Mesothelial cell of epicardium (in vitro differentiated cells): ENCODE data around the gene MAGI2. TPM values are rescaled to one million over a fixed set of nuclear protein-coding genes. Genes with fewer than 3 reads are reported as not detected.
A peak's percentile ranks its signal among the peaks of the same experiment; 100 is the strongest.

Experiments used
- DNase-seq, 2 experiments: peaks; one replicate each; pipeline ENCODE4 v3.0.0; 2021; ENCODE audit warnings: low spot score in 2 of 2; ENCODE audit not compliant: unreplicated experiment in 2 of 2
- H3K27ac Mint-ChIP-seq: 2 replicates; pipeline ENCODE4 v1.8.0; 2021; ENCODE audit warnings: mixed read lengths
- H3K27me3 Mint-ChIP-seq: 2 replicates; pipeline ENCODE4 v1.8.0; 2021; ENCODE audit warnings: low read depth, mixed read lengths
- H3K36me3 Mint-ChIP-seq: 2 replicates; pipeline ENCODE4 v1.8.0; 2021; ENCODE audit warnings: mixed read lengths
- H3K4me1 Mint-ChIP-seq: 2 replicates; pipeline ENCODE4 v1.8.0; 2021; ENCODE audit warnings: mixed read lengths
- H3K4me3 Mint-ChIP-seq: 2 replicates; pipeline ENCODE4 v1.8.0; 2021; ENCODE audit warnings: mild to moderate bottlenecking, moderate library complexity, mixed read lengths
- H3K9me3 Mint-ChIP-seq: 2 replicates; pipeline ENCODE4 v1.8.0; 2021; ENCODE audit warnings: mixed read lengths
- total RNA-seq: library from RNA; stranded (reverse); gene quantifications from 3 replicates; pipeline ENCODE4 v1.2.1, GENCODE V29; 2021
- TF ChIP-seq, protein P1 (sequence below): fragments of 200-600 bp; sonication (generic); IDR thresholded peaks from one replicate; pipeline ENCODE4 v1.5.0; 2021; ENCODE audit warnings: antibody characterized with exemption; ENCODE audit not compliant: unreplicated experiment

The MAGI2 gene
- total RNA-seq, 1 donor from 2014 or later = 38.4 TPM

DNA sequence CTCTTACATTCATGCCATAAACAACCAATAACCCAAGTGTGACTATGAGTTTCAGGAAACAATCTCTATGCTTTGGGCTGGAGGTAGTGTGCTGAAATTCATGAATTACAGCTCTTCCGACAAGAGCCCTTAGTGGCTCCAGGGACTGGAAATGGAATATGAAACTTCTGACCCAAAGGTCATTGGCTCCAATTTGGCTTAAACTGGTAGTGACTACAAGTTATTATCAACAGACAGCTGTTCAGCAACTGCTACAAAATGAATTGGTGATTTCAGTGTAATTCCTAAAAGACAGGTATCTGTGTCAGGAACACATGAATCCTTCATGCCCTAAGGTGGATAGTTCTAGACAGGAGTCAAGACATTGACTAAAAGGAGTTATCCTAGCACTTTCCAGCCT lies 909.5 kb downstream of the MAGI2 start:
- peaks cover 11% of the 10 kb centered on the region for H3K4me1 Mint-ChIP-seq
- peaks cover 6% of the 10 kb centered on the region for H3K27me3 Mint-ChIP-seq
- DNase-seq = no peak
- H3K27ac Mint-ChIP-seq = no peak overlapping the region
- no peaks in the 10 kb centered on the region for H3K9me3 Mint-ChIP-seq
- no peaks in the 10 kb centered on the region for H3K36me3 Mint-ChIP-seq
- H3K4me3 Mint-ChIP-seq = no peak overlapping the region
- TF ChIP-seq, protein P1, sequence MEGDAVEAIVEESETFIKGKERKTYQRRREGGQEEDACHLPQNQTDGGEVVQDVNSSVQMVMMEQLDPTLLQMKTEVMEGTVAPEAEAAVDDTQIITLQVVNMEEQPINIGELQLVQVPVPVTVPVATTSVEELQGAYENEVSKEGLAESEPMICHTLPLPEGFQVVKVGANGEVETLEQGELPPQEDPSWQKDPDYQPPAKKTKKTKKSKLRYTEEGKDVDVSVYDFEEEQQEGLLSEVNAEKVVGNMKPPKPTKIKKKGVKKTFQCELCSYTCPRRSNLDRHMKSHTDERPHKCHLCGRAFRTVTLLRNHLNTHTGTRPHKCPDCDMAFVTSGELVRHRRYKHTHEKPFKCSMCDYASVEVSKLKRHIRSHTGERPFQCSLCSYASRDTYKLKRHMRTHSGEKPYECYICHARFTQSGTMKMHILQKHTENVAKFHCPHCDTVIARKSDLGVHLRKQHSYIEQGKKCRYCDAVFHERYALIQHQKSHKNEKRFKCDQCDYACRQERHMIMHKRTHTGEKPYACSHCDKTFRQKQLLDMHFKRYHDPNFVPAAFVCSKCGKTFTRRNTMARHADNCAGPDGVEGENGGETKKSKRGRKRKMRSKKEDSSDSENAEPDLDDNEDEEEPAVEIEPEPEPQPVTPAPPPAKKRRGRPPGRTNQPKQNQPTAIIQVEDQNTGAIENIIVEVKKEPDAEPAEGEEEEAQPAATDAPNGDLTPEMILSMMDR = no peak

DNA sequence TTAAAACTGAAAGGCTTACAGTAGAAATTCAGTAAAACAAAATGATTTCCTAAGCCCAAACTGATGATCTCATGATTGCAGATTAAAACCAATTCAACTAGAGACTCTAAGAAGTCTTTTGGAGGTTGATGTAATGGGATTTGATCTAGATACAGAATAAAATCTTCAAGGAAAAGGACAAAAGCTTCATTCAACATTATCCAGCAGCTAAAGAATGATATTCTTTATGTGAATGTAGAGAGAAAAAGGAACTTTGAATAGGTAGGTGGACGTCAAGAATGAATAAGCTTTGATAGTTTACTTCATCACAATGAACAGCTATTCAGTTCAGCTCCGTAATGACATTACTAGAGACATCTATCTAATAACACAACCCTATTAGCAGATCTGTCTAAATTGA lies 910.5 kb downstream of the MAGI2 start:
- Mint-ChIP-seq H3K27ac (peak overlapping the region; percentile 17), H3K9me3 (peaks cover 8% of the 10 kb centered on the region), H3K36me3 (peaks cover 4% of the 10 kb centered on the region), H3K27me3 (peaks cover 12% of the 10 kb centered on the region), H3K4me1 (peaks cover 11% of the 10 kb centered on the region), H3K4me3 (no peak overlapping the region)
- TF ChIP-seq, protein P1 = no peak
- no peak for DNase-seq

DNA sequence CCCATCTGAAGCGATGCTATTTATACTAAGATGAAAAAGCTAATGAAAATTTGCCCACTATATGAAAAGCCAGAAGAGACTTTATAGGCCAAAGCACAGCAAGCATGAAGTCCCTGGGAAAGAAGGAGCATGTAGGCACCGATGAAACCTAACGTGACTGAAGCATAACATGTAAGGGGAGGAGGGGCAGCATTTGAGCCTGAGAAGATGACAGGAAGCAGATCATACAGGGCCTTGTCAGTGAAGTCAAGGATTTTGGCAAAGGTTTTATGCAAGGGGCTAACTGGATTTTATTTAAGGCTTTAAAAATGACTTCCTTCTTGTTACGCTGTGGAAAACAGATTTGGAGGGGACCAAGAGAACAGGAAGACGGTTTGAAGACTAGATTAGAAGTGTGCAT lies 910.9 kb downstream of the MAGI2 start:
- H3K27me3 Mint-ChIP-seq = peaks cover 14% of the 10 kb centered on the region
- TF ChIP-seq, protein P1 = no peak
- no peak for DNase-seq
- H3K4me3 Mint-ChIP-seq = no peak overlapping the region
- peaks cover 8% of the 10 kb centered on the region for H3K36me3 Mint-ChIP-seq
- peaks cover 11% of the 10 kb centered on the region for H3K4me1 Mint-ChIP-seq
- peak overlapping the region; percentile 17 for H3K27ac Mint-ChIP-seq
- peaks cover 13% of the 10 kb centered on the region for H3K9me3 Mint-ChIP-seq

DNA sequence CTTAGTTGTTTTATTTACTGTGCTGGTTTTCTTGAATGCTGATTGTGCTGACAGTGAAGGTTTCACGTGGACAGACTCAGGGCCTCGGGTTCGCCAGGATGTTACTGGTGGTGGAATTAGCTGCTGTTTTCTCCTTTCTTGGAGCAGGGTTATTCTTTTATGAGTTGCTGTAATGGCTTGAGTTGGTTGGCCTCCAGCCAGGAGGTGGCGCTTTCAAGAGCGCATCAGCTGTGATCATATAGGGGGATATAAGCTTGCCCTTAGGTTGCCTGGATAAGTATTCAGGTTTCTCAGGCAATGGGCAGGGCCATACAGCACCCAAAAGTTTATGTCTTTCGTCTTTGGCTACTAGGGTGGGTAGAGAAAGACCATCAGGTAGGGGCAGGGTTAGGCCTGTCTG lies 913.6 kb downstream of the MAGI2 start:
- Mint-ChIP-seq H3K4me3 (no peak overlapping the region), H3K36me3 (peaks cover 10% of the 10 kb centered on the region), H3K27ac (no peak overlapping the region), H3K9me3 (peaks cover 25% of the 10 kb centered on the region), H3K4me1 (peaks cover 20% of the 10 kb centered on the region), H3K27me3 (peaks cover 15% of the 10 kb centered on the region)
- TF ChIP-seq, protein P1 = no peak
- no peak for DNase-seq

DNA sequence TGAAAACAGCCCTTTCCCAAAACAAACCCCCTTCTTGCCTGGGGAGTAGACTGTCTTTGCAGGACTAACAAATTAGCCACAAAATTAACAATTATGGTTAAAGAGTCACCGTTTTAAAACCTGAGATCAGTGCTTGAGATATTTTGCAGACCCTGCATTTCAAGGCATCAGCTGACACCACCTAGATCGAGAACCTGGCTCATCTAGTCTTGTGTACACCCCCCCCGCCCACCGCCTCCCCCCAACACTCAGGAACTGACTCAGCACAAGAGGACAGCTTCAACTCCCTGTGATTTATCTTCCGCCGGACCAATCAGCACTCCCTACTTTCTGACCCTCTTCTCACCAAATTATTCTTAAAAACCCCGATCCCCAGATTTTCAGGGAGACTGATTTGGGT lies 917.8 kb downstream of the MAGI2 start:
- Mint-ChIP-seq H3K27ac (no peak overlapping the region), H3K36me3 (peaks cover 10% of the 10 kb centered on the region), H3K4me3 (no peak overlapping the region), H3K9me3 (peaks cover 25% of the 10 kb centered on the region), H3K4me1 (peaks cover 14% of the 10 kb centered on the region), H3K27me3 (peaks cover 29% of the 10 kb centered on the region)
- TF ChIP-seq, protein P1 = no peak
- DNase-seq = no peak

DNA sequence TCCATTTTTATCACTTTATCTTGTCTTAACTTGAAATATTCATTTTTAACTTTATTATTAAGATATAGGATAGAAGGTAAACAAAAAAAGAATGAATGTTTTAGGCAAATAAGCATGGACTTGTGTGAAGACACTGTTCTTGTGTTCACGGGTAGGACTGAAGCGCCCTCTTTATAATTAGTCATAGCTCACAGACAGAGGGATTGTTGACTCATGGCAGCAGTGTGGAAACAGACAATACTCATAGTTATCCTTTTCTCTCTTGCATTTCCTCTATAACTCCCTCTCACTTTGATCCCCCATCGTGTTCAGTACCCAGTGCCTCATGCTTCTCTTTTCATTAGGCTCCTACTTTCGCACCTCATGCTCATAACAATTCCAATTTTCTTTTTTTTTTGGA lies 923.1 kb downstream of the MAGI2 start:
- H3K4me1 Mint-ChIP-seq = peaks cover 4% of the 10 kb centered on the region
- peaks cover 30% of the 10 kb centered on the region for H3K27me3 Mint-ChIP-seq
- H3K4me3 Mint-ChIP-seq = no peak overlapping the region
- H3K36me3 Mint-ChIP-seq = no peaks in the 10 kb centered on the region
- H3K27ac Mint-ChIP-seq = no peak overlapping the region
- no peaks in the 10 kb centered on the region for H3K9me3 Mint-ChIP-seq
- TF ChIP-seq, protein P1 = no peak
- DNase-seq = no peak
